ENCODE results near the gene MLXIP. TPM values are rescaled to one million over a fixed set of nuclear protein-coding genes. Genes with fewer than 3 reads are reported as not detected.

MLXIP gene
- total and polyA plus RNA-seq, 2 of the 13 experiments (the other 11 are each of a cell fraction or from before 2014, with no cell fraction given): 5.3 to 6.7 TPM

GRCh38 chr12:122086116-122086515 is 7.6 kb downstream of the MLXIP start:
- 96% methylated on average over 8 of the region's 8 CpGs for WGBS (ENCODE audit: low lambda C conversion rate)
- DNase-seq (ENCODE audit: low spot score) (no peak), ATAC-seq (no peak), FAIRE-seq (no peak)
- TF ChIP-seq ZNF703 (CRISPR knock-in tag; IDR thresholded peaks at IDR 0.05; ENCODE audit: borderline replicate concordance) (no peak), KDM5A (IDR thresholded peaks at IDR 0.05; ENCODE audit: borderline replicate concordance, low read length) (no peak), SAP130 (CRISPR knock-in tag; IDR thresholded peaks at IDR 0.05; ENCODE audit: low read depth) (no peak), RARA (CRISPR knock-in tag; IDR thresholded peaks at IDR 0.05) (no peak), FOXO1 (CRISPR knock-in tag; IDR thresholded peaks at IDR 0.05) (no peak), ZNF383 (CRISPR knock-in tag; IDR thresholded peaks at IDR 0.05; ENCODE audit: borderline replicate concordance) (no peak), AKAP8 (CRISPR knock-in tag; IDR thresholded peaks at IDR 0.05) (no peak), RFXANK (CRISPR knock-in tag; IDR thresholded peaks at IDR 0.05) (no peak), MAX (IDR thresholded peaks at IDR 0.05) (no peak), ATF1 (CRISPR knock-in tag; IDR thresholded peaks at IDR 0.05) (no peak), HNRNPUL1 (IDR thresholded peaks at IDR 0.05; ENCODE audit: low read depth, low read length) (no peak), SP4 (CRISPR knock-in tag; IDR thresholded peaks at IDR 0.05) (no peak)
- TF ChIP-seq, protein P1, sequence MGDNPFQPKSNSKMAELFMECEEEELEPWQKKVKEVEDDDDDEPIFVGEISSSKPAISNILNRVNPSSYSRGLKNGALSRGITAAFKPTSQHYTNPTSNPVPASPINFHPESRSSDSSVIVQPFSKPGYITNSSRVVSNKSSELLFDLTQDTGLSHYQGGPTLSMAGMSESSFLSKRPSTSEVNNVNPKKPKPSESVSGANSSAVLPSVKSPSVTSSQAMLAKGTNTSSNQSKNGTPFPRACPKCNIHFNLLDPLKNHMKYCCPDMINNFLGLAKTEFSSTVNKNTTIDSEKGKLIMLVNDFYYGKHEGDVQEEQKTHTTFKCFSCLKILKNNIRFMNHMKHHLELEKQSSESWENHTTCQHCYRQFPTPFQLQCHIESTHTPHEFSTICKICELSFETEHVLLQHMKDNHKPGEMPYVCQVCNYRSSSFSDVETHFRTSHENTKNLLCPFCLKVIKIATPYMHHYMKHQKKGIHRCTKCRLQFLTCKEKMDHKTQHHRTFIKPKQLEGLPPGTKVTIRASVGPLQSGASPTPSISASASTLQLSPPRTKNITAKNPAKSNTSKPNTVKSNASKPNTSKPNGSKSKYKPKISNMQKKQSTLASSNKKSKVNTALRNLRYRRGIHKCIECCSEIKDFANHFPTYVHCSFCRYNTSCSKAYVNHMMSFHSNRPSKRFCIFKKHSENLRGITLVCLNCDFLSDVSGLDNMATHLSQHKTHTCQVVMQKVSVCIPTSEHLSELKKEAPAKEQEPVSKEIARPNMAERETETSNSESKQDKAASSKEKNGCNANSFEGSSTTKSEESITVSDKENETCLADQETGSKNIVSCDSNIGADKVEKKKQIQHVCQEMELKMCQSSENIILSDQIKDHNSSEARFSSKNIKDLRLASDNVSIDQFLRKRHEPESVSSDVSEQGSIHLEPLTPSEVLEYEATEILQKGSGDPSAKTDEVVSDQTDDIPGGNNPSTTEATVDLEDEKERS (CRISPR knock-in tag; IDR thresholded peaks at IDR 0.05): no peak
- TF ChIP-seq, protein P2, sequence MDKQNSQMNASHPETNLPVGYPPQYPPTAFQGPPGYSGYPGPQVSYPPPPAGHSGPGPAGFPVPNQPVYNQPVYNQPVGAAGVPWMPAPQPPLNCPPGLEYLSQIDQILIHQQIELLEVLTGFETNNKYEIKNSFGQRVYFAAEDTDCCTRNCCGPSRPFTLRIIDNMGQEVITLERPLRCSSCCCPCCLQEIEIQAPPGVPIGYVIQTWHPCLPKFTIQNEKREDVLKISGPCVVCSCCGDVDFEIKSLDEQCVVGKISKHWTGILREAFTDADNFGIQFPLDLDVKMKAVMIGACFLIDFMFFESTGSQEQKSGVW (CRISPR knock-in tag; IDR thresholded peaks at IDR 0.05; ENCODE audit: borderline replicate concordance): no peak
- Histone ChIP-seq H3K27me3 (ENCODE audit: control insufficient read depth in 1 of 2, insufficient read depth in 2 of 2, low read length in 2 of 2) (no peaks in the 10 kb centered on the region), H3K9ac (ENCODE audit: insufficient read depth, low read depth, low read length) (no peak overlapping the region), H3K4me1 (ENCODE audit: insufficient read depth, low read length) (peaks cover 19% of the 10 kb centered on the region), H2AFZ (ENCODE audit: low read length) (no peak overlapping the region), H3K27ac (ENCODE audit: extremely low read length, insufficient read depth, low read length) (no peak overlapping the region), H3K36me3 (replicated peaks in 1 of 2; ENCODE audit: control insufficient read depth in 1 of 2, insufficient read depth in 2 of 2, low read length in 2 of 2) (peaks cover 11 to 40% of the 10 kb centered on the region in 2 experiments; a peak in 4 of 5 replicates), H3K79me2 (ENCODE audit: insufficient read depth, low read length) (peaks cover 38% of the 10 kb centered on the region), H3K4me2 (ENCODE audit: low read depth, low read length) (no peak overlapping the region), H3K9me3 (ENCODE audit: low read length) (no peaks in the 10 kb centered on the region), H4K20me1 (ENCODE audit: insufficient read depth, low read length) (peaks cover 9% of the 10 kb centered on the region; the same call in 1 of the 2 replicates), H3K4me3 (replicated peaks in 1 of 3; ENCODE audit: insufficient read depth in 1 of 3, low read depth in 2 of 3, low read length in 3 of 3) (no peak overlapping the region)
- in situ Hi-C loops (cut with HindIII; ENCODE audit: extremely low pct_ligation_motif_present, low pct_unique_long_range_greater_than_20kb) (no loop called here), intact Hi-C loops (cut with micrococcal nuclease; ENCODE audit: unreplicated experiment) (no loop called here)
- CTCF ChIA-PET (ENCODE audit: low intra/inter-chr PET ratio, low total read pairs): no interaction called here
- BruUV-seq (replicated peaks): no TSS peak
- POLR2A ChIA-PET: interaction anchor here (3.4 kb wide), 1 partner anchor 8 kb away, joined by 16 read pairs; the partner anchor contains the start of gene MLXIP
